GM12801 (cell line): ENCODE measurements around the gene TRPM6.

Experiments used
- CTCF ChIP-seq: IDR thresholded peaks from one replicate; pipeline ENCODE4 v1.5.1; 2011; ENCODE audit warnings: control low read depth; ENCODE audit not compliant: insufficient read length; ENCODE audit errors: extremely low read depth

Gene TRPM6

GRCh38 chr9:74728176-74728575 lies 159.5 kb downstream of the TRPM6 start:
- no peak for TF ChIP-seq CTCF

GRCh38 chr9:74726581-74726980 lies 161.1 kb downstream of the TRPM6 start:
- TF ChIP-seq CTCF: no peak

GRCh38 chr9:74724317-74724716 lies 163.4 kb downstream of the TRPM6 start:
- TF ChIP-seq CTCF: no peak

GRCh38 chr9:74721696-74722660 lies 165.7 kb downstream of the TRPM6 start:
- no peak for TF ChIP-seq CTCF

- no peak for TF ChIP-seq CTCF
These were observed 168.4 kb downstream of the TRPM6 start for GRCh38 chr9:74719306-74719705.

- TF ChIP-seq CTCF: no peak
These were observed 169.0 kb downstream of the TRPM6 start for GRCh38 chr9:74718709-74719108.

GRCh38 chr9:74711341-74711740 lies 176.4 kb downstream of the TRPM6 start:
- no peak for TF ChIP-seq CTCF
